OCI-LY1 (cell line): ENCODE results near the gene CHRNA3.

ENCODE experiments used
- H2AFZ ChIP-seq: fragments of 200-600 bp; sonication (generic), shearing (Covaris generic); 2 replicates; pipeline ENCODE4 v1.6.0; 2014; ENCODE audit warnings: antibody characterized with exemption, mild to moderate bottlenecking, low read length
- H3F3A ChIP-seq: fragments of 200-600 bp; sonication (generic), shearing (Covaris generic); 2 replicates; pipeline ENCODE4 v1.6.0; 2014; ENCODE audit warnings: mild to moderate bottlenecking, antibody characterized with exemption, low read length, moderate library complexity; ENCODE audit not compliant: insufficient read depth
- H3K27ac ChIP-seq: fragments of 200-600 bp; sonication (generic); 2 replicates; pipeline ENCODE4 v1.5.1; 2014; ENCODE audit warnings: low read length, mixed run types, mild to moderate bottlenecking, low read depth; ENCODE audit not compliant: poor library complexity, severe bottlenecking
- H3K27me3 ChIP-seq: fragments of 200-600 bp; sonication (generic); 2 replicates; pipeline ENCODE4 v1.6.0; 2014; ENCODE audit warnings: antibody characterized with exemption, mild to moderate bottlenecking, low read length, moderate library complexity; ENCODE audit not compliant: insufficient read depth
- H3K36me3 ChIP-seq: fragments of 200-600 bp; sonication (generic); 2 replicates; pipeline ENCODE4 v1.6.1; 2014; ENCODE audit warnings: mild to moderate bottlenecking, antibody characterized with exemption, low read length, moderate library complexity, mixed read lengths; ENCODE audit not compliant: insufficient read depth
- H3K4me1 ChIP-seq: fragments of 200-600 bp; sonication (generic); 2 replicates; pipeline ENCODE4 v1.5.1; 2014; ENCODE audit warnings: mild to moderate bottlenecking, low read length, moderate library complexity; ENCODE audit not compliant: insufficient read depth, severe bottlenecking
- H3K4me2 ChIP-seq: fragments of 200-600 bp; sonication (generic), shearing (Covaris generic); 2 replicates; pipeline ENCODE4 v1.6.1; 2014; ENCODE audit warnings: low read length
- H3K4me3 ChIP-seq: fragments of 200-600 bp; sonication (generic); 2 replicates; pipeline ENCODE4 v1.5.1; 2014; ENCODE audit warnings: low read length, low read depth, mild to moderate bottlenecking, mixed read lengths; ENCODE audit not compliant: poor library complexity, severe bottlenecking
- H3K79me2 ChIP-seq: fragments of 200-600 bp; shearing (Covaris generic); 2 replicates; pipeline ENCODE4 v1.6.1; 2016; ENCODE audit warnings: mixed run types, low read length, mixed read lengths; ENCODE audit not compliant: insufficient read depth
- H3K9ac ChIP-seq: fragments of 200-600 bp; sonication (generic), shearing (Covaris generic); 2 replicates; pipeline ENCODE4 v1.6.1; 2014; ENCODE audit warnings: mild to moderate bottlenecking, low read length, mixed read lengths
- H3K9me2 ChIP-seq: fragments of 200-600 bp; sonication (generic), shearing (Covaris generic); 2 replicates; pipeline ENCODE4 v1.6.1; 2014; ENCODE audit warnings: low read depth, mild to moderate bottlenecking, low read length, mixed read lengths
- H3K9me3 ChIP-seq: fragments of 200-600 bp; shearing (Covaris generic); 2 replicates; pipeline ENCODE4 v1.6.1; 2014; ENCODE audit warnings: low read length, mixed read lengths
- H4K20me1 ChIP-seq: fragments of 200-600 bp; sonication (generic), shearing (Covaris generic); 2 replicates; pipeline ENCODE4 v1.6.0; 2016; ENCODE audit warnings: mild to moderate bottlenecking, low read length; ENCODE audit not compliant: insufficient read depth
- EZH2 ChIP-seq: fragments of 200-600 bp; sonication (generic), shearing (Covaris generic); IDR thresholded peaks from 2 replicates; pipeline ENCODE4 v1.8.0; 2017; ENCODE audit warnings: borderline replicate concordance, mixed run types, mild to moderate bottlenecking, antibody characterized with exemption, low read length, moderate library complexity, mixed read lengths
- TF ChIP-seq, protein P1 (sequence below): fragments of 200-600 bp; sonication (generic), shearing (Covaris generic); IDR thresholded peaks from 2 replicates; pipeline ENCODE4 v1.5.1; 2017; ENCODE audit warnings: mild to moderate bottlenecking, antibody characterized with exemption, low read length, moderate library complexity, mixed read lengths

The CHRNA3 gene

DNA sequence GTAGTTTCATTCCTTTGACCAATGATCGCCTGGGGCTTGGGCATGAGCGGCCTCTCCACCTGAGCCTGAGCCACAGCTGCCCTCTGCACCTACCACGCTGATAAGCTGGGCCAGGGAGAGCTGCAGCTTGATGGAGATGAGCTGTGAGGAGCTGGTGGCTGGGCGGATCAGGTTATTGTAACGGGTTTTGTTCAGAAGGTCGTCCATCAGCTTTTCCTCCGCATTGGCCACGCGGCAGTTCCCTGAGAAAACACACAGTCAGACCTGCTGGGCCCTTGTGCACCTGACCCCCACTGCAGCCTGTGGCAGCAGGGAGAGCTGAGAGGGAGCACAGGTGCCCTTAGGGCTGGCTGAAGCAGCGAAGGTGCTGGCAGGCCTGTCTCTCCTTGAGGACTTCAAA is 14.6 kb upstream of the CHRNA3 start:
- peaks cover 8% of the 10 kb centered on the region; the same call in 1 of the 2 replicates for H3K27me3 ChIP-seq
- H3K79me2 ChIP-seq = no peaks in the 10 kb centered on the region
- no peaks in the 10 kb centered on the region for H3K9me2 ChIP-seq
- no peak overlapping the region for H3K9ac ChIP-seq
- no peak overlapping the region for H3K27ac ChIP-seq
- no peak overlapping the region for H2AFZ ChIP-seq
- H4K20me1 ChIP-seq = no peaks in the 10 kb centered on the region
- TF ChIP-seq EZH2 = no peak
- TF ChIP-seq, protein P1, sequence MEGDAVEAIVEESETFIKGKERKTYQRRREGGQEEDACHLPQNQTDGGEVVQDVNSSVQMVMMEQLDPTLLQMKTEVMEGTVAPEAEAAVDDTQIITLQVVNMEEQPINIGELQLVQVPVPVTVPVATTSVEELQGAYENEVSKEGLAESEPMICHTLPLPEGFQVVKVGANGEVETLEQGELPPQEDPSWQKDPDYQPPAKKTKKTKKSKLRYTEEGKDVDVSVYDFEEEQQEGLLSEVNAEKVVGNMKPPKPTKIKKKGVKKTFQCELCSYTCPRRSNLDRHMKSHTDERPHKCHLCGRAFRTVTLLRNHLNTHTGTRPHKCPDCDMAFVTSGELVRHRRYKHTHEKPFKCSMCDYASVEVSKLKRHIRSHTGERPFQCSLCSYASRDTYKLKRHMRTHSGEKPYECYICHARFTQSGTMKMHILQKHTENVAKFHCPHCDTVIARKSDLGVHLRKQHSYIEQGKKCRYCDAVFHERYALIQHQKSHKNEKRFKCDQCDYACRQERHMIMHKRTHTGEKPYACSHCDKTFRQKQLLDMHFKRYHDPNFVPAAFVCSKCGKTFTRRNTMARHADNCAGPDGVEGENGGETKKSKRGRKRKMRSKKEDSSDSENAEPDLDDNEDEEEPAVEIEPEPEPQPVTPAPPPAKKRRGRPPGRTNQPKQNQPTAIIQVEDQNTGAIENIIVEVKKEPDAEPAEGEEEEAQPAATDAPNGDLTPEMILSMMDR = no peak
- no peaks in the 10 kb centered on the region for H3K4me1 ChIP-seq
- H3K36me3 ChIP-seq = no peaks in the 10 kb centered on the region; the same call in 1 of the 2 replicates
- H3K9me3 ChIP-seq = peaks cover 3% of the 10 kb centered on the region; the same call in 1 of the 2 replicates
- H3F3A ChIP-seq = no peaks in the 10 kb centered on the region
- no peak overlapping the region for H3K4me3 ChIP-seq
- H3K4me2 ChIP-seq = no peak overlapping the region

DNA sequence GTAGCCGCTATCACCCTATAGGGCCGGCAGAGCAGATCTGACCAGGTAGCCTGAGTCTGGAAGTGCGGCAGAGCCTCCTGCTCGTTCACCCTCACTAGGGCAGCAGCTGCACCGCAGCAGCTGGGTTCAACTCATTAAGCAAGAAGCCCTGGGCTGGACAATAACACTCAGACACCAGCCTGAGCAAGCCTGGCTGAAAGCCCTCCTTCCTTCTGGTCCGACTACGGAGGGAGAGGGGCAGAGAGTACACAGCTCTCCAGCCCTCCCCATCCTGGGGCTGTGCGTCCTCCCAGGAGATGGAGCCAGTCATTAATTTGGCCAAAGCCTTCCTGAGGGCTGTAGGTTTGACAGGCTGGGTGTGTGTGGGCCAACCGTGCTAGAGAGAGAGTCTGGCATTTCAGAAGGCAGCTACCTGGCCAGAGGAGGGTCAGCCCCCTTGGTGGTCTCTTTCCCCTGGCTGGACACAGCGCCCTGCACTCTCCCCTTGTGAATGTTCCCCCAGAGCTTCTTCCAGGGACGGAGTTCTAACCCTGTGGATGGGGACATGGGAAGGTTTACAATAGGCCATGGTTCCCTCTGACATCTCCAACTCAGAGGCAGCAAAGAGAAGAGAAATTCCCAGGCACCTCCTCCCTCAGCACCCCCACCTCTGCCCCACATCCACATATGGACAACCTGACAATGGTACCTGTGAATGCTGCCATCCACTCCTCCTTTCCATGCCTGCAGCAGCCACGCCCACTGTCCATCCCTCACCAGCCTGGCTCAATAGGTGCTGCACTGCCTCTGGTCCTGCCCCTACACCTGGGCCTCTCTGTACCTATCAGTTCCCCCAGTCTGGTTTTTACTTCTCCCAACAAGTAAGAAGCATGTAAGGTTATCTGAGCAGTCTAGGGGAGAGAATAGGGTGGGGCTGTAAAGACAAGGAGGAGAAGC is 13.7 kb upstream of the CHRNA3 start:
- H3K4me1 ChIP-seq = no peaks in the 10 kb centered on the region
- H3K27me3 ChIP-seq = peaks cover 8% of the 10 kb centered on the region; the same call in 1 of the 2 replicates
- no peak overlapping the region for H2AFZ ChIP-seq
- H3K36me3 ChIP-seq = no peaks in the 10 kb centered on the region; the same call in 1 of the 2 replicates
- H4K20me1 ChIP-seq = no peaks in the 10 kb centered on the region
- no peaks in the 10 kb centered on the region for H3K79me2 ChIP-seq
- no peaks in the 10 kb centered on the region for H3F3A ChIP-seq
- H3K4me2 ChIP-seq = no peak overlapping the region
- no peak overlapping the region for H3K27ac ChIP-seq
- TF ChIP-seq EZH2 = no peak
- TF ChIP-seq, protein P1 = no peak
- no peak overlapping the region for H3K9ac ChIP-seq
- H3K9me3 ChIP-seq = peaks cover 3% of the 10 kb centered on the region; the same call in 1 of the 2 replicates
- no peaks in the 10 kb centered on the region for H3K9me2 ChIP-seq
- no peak overlapping the region for H3K4me3 ChIP-seq

DNA sequence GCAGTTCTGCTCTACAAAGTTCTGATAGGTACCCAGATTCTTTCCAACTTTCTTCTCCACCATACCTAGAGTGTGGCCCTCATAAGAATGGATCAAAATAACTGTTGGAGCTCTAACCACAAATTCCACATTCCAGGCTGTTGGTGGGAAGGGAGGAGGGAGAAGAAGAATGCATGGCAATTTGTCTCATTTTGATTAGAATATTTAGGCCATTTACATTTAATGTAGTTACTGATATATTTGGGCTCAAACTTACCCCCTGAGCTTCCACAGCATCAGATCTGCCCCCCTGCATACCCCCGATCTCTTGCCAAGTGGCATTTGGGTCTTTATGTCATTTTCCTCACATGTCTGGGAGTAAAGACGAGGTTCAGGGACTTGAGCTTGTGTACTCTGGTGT is 12.6 kb upstream of the CHRNA3 start:
- peaks cover 13% of the 10 kb centered on the region; the same call in 1 of the 2 replicates for H3K27me3 ChIP-seq
- H3K79me2 ChIP-seq = no peaks in the 10 kb centered on the region
- no peaks in the 10 kb centered on the region for H3F3A ChIP-seq
- no peaks in the 10 kb centered on the region; the same call in 1 of the 2 replicates for H3K36me3 ChIP-seq
- peaks cover 3% of the 10 kb centered on the region; the same call in 1 of the 2 replicates for H3K9me3 ChIP-seq
- TF ChIP-seq, protein P1 = no peak
- no peak for TF ChIP-seq EZH2
- H3K4me2 ChIP-seq = no peak overlapping the region
- H3K9me2 ChIP-seq = no peaks in the 10 kb centered on the region
- no peak overlapping the region for H3K4me3 ChIP-seq
- H3K4me1 ChIP-seq = no peaks in the 10 kb centered on the region
- H4K20me1 ChIP-seq = no peaks in the 10 kb centered on the region
- no peak overlapping the region for H3K9ac ChIP-seq
- no peak overlapping the region for H3K27ac ChIP-seq
- no peak overlapping the region for H2AFZ ChIP-seq
